Osteoblast (primary cell): ENCODE results near the gene SYTL4. TPM values are rescaled to one million over a fixed set of nuclear protein-coding genes. Genes with fewer than 3 reads are reported as not detected.

Source experiments
- DNase-seq: peaks from one replicate; pipeline ENCODE4 v3.0.0; 2011; ENCODE audit warnings: low spot score, mixed read lengths; ENCODE audit not compliant: insufficient read length; ENCODE audit errors: missing footprints
- H2AFZ ChIP-seq: 2 replicates; pipeline ENCODE4 v1.6.0; 2011; ENCODE audit warnings: mild to moderate bottlenecking, low read length
- H3K27ac ChIP-seq: 2 replicates; pipeline ENCODE4 v1.5.1; 2011; ENCODE audit warnings: mild to moderate bottlenecking, low read depth, low read length, moderate library complexity
- H3K27me3 ChIP-seq: 2 replicates; pipeline ENCODE4 v1.6.0; 2012; ENCODE audit warnings: mild to moderate bottlenecking, control low read depth, inconsistent platforms, low read length, moderate library complexity; ENCODE audit not compliant: insufficient read depth
- H3K36me3 ChIP-seq: 2 replicates; pipeline ENCODE4 v1.5.1; 2011; ENCODE audit warnings: mild to moderate bottlenecking, low read length, control low read depth, moderate library complexity; ENCODE audit not compliant: insufficient read depth
- H3K4me1 ChIP-seq: 2 replicates; pipeline ENCODE4 v1.5.1; 2011; ENCODE audit warnings: mild to moderate bottlenecking, low read length, control low read depth, moderate library complexity; ENCODE audit not compliant: insufficient read depth
- H3K4me2 ChIP-seq: 2 replicates; pipeline ENCODE4 v1.6.0; 2011; ENCODE audit warnings: mild to moderate bottlenecking, low read length; ENCODE audit not compliant: insufficient read depth
- H3K4me3 ChIP-seq: fragments of 200-600 bp; sonication (generic); 3 replicates; pipeline ENCODE4 v1.5.1; 2012; ENCODE audit warnings: mild to moderate bottlenecking, low read length, inconsistent platforms; ENCODE audit not compliant: insufficient read depth
- H3K79me2 ChIP-seq: 2 replicates; pipeline ENCODE4 v1.6.0; 2012; ENCODE audit warnings: mild to moderate bottlenecking, low read length, control low read depth, inconsistent platforms; ENCODE audit not compliant: insufficient read depth
- H3K9me3 ChIP-seq: 2 replicates; pipeline ENCODE4 v1.5.1; 2011; ENCODE audit warnings: low read depth, low read length, control low read depth
- H4K20me1 ChIP-seq: 2 replicates; pipeline ENCODE4 v1.6.0; 2012; ENCODE audit warnings: mild to moderate bottlenecking, low read length, control low read depth; ENCODE audit not compliant: insufficient read depth
- total RNA-seq: library from RNA; depleted of rRNA; stranded (reverse); fragments of >200 nt; gene quantifications from 2 replicates; pipeline ENCODE4 v1.2.3, GENCODE V29; 2012
- TF ChIP-seq, protein P1 (sequence below): IDR thresholded peaks from 2 replicates; pipeline ENCODE4 v1.5.1; 2011; ENCODE audit warnings: mild to moderate bottlenecking, low read depth, low read length, moderate library complexity; ENCODE audit errors: extremely low read depth

The SYTL4 gene
- total RNA-seq, 1 donor = 2.9 TPM

DNA sequence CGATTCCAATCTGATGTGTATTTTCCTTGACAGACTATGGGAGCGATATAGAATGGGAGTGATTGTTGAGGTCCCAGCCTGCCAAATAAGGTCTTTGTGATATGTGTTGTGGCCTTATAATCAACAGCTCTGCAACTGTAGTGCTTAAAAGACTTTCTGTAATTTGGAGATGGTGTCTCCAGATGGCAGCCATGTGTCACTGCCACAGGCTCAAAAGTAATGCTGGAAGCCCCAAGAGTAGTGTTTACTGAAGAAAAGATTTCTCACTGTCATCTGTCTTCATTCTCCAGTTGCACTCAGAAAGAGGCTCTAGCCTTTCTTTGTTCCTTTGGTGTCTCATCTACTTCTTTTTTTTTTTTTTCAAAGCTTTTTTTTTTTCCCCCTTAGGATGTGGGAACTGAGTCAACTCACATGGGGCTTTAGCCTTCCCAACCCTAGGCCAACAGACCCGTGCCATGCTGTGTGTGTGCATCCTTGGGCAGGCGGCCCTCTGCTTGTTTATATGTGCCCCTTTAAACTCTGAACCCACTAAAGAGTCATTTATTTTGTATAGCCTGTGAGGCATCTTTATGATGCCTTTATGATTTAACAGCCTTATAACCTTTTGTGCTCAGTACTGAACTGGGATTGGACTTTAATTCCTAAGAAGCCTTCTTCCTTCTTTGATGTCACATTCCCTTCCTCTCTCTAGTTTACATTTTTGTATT lies 72.3 kb downstream of the SYTL4 start:
- Histone ChIP-seq H3K4me2 (no peak overlapping the region), H3K79me2 (no peaks in the 10 kb centered on the region), H3K27me3 (no peaks in the 10 kb centered on the region), H3K4me3 (no peak overlapping the region), H3K27ac (no peak overlapping the region), H3K36me3 (peaks cover 13% of the 10 kb centered on the region), H3K4me1 (peaks cover 8% of the 10 kb centered on the region), H3K9me3 (no peaks in the 10 kb centered on the region), H4K20me1 (no peaks in the 10 kb centered on the region), H2AFZ (no peak overlapping the region)
- TF ChIP-seq, protein P1, sequence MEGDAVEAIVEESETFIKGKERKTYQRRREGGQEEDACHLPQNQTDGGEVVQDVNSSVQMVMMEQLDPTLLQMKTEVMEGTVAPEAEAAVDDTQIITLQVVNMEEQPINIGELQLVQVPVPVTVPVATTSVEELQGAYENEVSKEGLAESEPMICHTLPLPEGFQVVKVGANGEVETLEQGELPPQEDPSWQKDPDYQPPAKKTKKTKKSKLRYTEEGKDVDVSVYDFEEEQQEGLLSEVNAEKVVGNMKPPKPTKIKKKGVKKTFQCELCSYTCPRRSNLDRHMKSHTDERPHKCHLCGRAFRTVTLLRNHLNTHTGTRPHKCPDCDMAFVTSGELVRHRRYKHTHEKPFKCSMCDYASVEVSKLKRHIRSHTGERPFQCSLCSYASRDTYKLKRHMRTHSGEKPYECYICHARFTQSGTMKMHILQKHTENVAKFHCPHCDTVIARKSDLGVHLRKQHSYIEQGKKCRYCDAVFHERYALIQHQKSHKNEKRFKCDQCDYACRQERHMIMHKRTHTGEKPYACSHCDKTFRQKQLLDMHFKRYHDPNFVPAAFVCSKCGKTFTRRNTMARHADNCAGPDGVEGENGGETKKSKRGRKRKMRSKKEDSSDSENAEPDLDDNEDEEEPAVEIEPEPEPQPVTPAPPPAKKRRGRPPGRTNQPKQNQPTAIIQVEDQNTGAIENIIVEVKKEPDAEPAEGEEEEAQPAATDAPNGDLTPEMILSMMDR = no peak
- peak; percentile 27 for DNase-seq

DNA sequence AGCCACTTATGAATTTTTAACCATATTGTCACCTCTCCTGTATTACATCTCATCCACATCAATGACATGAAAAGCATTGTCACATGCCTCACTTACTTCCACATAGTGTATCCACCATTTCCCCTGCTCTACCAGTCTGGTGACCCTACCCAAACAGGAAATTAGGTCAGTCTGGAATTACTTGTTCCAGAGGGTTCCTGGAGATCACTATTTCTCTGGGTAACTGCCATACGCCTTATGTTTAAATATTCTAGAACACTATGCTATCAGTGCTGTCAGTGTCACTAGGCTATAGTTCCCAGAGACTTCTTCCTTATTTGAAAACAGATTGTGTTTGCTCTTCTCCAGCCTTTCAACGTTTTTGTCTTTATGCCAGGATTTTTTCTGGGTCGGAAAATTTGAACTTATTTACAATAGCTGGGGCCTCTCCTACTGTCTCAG lies 73.0 kb downstream of the SYTL4 start:
- Histone ChIP-seq H4K20me1 (no peaks in the 10 kb centered on the region), H3K36me3 (peaks cover 10% of the 10 kb centered on the region), H3K27me3 (no peaks in the 10 kb centered on the region), H3K79me2 (no peaks in the 10 kb centered on the region), H3K9me3 (no peaks in the 10 kb centered on the region), H3K4me2 (no peak overlapping the region), H3K27ac (no peak overlapping the region), H3K4me3 (no peak overlapping the region), H3K4me1 (peaks cover 8% of the 10 kb centered on the region), H2AFZ (no peak overlapping the region)
- TF ChIP-seq, protein P1 = no peak
- DNase-seq = peak; percentile 56

DNA sequence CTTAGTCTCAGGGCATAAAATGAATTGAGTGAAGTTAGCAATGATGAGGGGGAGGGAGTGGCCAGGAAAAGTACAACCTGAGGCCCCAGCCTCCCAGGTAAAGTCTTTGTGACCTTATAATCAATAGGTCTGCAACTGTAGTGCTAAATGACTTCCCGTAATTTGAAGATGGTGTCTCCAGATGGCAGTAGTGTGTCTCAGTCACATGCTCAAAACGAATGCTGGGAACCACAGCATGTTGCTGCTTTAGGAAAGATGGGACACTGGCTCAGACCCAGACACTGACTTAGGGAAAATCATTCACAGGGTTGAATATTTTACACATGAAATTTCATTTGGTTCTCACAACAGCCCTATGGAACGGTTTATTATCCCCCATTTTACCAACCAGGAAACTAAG lies 77.7 kb downstream of the SYTL4 start:
- Histone ChIP-seq H3K4me1 (peaks cover 18% of the 10 kb centered on the region), H2AFZ (no peak overlapping the region), H3K9me3 (no peaks in the 10 kb centered on the region), H3K27ac (peak overlapping the region; percentile 59), H4K20me1 (no peaks in the 10 kb centered on the region), H3K79me2 (no peaks in the 10 kb centered on the region), H3K4me3 (no peak overlapping the region), H3K27me3 (peaks cover 3% of the 10 kb centered on the region), H3K36me3 (no peaks in the 10 kb centered on the region), H3K4me2 (no peak overlapping the region)
- TF ChIP-seq, protein P1 = peak; percentile 30
- DNase-seq = no peak

DNA sequence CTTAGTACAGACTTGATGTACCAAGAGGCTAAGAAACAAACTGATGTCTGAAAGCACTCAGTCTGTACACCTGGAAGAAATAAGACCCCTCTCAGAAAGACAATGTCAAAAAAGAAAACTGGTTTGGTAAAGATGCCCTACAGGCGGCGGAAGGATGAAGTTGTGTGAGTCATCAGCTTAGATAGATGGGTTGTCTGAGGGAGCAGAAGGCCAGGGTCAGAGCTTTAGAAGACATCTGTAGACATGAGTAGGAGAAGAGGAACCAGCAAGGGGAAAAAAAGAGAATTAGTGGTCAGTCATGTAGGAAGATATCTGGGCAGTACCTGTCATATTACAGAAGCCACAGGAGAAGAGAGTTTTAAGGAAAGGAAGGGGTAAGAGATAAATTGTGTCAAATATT lies 79.7 kb downstream of the SYTL4 start:
- H3K79me2 ChIP-seq = no peaks in the 10 kb centered on the region
- H3K4me3 ChIP-seq = no peak overlapping the region
- H3K27ac ChIP-seq = no peak overlapping the region
- no peaks in the 10 kb centered on the region for H3K9me3 ChIP-seq
- H4K20me1 ChIP-seq = no peaks in the 10 kb centered on the region
- H2AFZ ChIP-seq = no peak overlapping the region
- peaks cover 8% of the 10 kb centered on the region for H3K27me3 ChIP-seq
- no peak for DNase-seq
- H3K36me3 ChIP-seq = no peaks in the 10 kb centered on the region
- H3K4me1 ChIP-seq = peaks cover 32% of the 10 kb centered on the region
- no peak overlapping the region for H3K4me2 ChIP-seq
- TF ChIP-seq, protein P1 = no peak
